GM12801 (cell line): ENCODE results near the gene EIF4E2.

ENCODE experiments used
- CTCF ChIP-seq: IDR thresholded peaks from one replicate; pipeline ENCODE4 v1.5.1; 2011; ENCODE audit warnings: control low read depth; ENCODE audit not compliant: insufficient read length; ENCODE audit errors: extremely low read depth

Gene EIF4E2

DNA sequence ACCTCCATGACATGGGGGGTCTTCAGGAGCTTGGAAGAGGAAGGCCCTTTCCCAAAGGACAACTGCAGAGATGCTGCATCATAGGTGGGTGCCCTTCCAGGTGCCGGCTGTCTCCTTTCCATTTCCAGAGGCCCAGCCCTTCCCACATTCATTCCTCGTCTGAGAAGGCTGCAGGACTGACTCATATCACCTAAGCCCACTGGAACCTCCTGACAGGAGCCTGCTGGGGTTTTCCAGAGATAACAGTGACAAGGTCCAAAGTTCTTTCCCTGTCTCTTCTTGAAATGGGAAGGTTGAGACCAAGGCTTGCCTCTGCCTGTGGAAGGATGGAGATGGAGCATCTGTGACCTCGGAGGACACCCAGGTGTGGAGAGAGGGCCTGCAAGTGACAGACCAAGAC lies 33.9 kb upstream of the EIF4E2 start:
- TF ChIP-seq CTCF = no peak

- no peak for TF ChIP-seq CTCF
Observed at GRCh38 chr2:232518844-232519243, 31.6 kb upstream of the EIF4E2 start.

DNA sequence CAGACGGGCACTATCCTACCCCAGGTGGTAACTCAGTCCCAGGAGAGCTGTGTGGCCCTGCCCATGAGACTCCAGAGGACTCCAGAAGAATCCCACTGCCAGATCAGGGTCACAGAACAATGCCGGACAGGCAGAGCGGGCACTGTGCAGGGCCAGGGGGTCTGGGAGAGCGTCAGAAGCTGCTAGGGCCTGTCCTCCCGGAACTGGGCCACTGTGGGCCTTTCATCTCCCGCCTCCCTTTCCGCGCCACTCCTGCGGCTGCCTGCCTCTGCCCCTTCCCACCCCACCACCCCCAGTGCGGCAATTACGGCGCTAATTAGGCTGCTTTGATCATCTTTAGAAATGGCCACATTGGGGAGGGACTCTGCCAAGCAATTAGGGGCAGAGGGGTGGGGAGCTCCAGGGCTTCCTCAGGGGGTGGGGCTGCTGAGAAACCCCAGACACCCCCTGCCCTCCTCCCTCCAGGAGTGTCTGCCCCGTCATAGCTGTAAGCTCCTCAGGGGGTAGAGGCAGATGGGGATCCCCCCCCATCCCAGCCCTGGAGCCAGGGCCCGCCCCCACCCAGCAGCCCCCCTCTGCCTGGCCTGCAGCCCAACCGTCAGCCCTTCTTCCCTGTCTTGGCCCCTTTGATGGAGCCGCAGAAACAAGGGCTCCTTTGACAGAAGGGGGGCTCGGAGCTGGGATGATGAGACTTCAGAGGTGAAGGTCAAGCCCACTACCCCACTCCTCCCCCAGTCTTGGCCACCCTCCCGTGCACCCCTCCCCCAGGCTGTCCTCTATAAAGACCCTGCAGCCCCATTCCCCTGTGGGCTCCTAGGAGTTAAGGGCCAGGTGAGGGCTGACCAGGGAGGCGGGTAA lies 30.7 kb upstream of the EIF4E2 start, which contains the start of gene PRSS56:
Gene PRSS56 (plus strand): TSS at position 808 of the 858 bp plus-strand sequence. CDS start 211 bp downstream, outside the sequence.
- no peak for TF ChIP-seq CTCF

- no peak for TF ChIP-seq CTCF
Observed at GRCh38 chr2:232520489-232520888, 30.0 kb upstream of the EIF4E2 start.

GRCh38 chr2:232521098-232521497 lies 29.4 kb upstream of the EIF4E2 start:
- TF ChIP-seq CTCF = no peak

DNA sequence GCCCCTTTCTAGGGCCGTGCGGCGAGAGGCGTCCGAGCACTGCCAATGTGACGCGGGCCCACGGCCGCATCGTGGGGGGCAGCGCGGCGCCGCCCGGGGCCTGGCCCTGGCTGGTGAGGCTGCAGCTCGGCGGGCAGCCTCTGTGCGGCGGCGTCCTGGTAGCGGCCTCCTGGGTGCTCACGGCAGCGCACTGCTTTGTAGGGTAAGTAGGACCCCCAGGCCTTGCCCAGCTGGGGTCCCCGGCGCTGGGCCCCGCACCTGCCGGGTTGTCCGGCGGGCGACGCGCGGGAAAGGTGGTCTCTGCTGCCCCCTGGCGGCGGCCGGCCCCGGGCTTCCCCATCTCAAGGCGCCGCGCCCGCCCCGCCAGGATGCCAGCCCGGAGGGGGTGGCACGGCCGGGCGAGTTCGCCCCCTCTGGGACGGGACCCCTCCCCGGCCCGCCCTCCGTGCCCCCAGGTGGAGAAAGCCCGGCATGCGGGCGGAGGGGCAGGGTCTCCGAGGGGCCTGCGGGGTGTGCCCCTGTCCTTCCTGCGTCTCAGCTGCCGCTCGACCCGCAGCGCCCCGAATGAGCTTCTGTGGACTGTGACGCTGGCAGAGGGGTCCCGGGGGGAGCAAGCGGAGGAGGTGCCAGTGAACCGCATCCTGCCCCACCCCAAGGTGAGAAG lies 28.4 kb upstream of the EIF4E2 start:
- no peak for TF ChIP-seq CTCF

GRCh38 chr2:232522623-232523401 lies 27.7 kb upstream of the EIF4E2 start:
- no peak for TF ChIP-seq CTCF
